ENCODE measurements around the gene CMAS. TPM values are rescaled to one million over a fixed set of nuclear protein-coding genes. Genes with fewer than 3 reads are reported as not detected.
A peak's percentile ranks its signal among the peaks of the same experiment; 100 is the strongest.

Gene CMAS
- total RNA-seq, 2 experiments from 2014 or later = 37.5 to 39.3 TPM

GRCh38 chr12:22100958-22101748 is 55.1 kb downstream of the CMAS start:
- ChIA-PET POLR2A (interaction anchor here (3.1 kb wide), 1 partner anchor 234 kb away, joined by 17 read pairs; no protein-coding TSS in a partner anchor), CTCF (interaction anchor here (0.7 to 2.1 kb wide), 8 partner anchors 19 to 358 kb away, joined by 3 to 13 read pairs (median 4); no protein-coding TSS in a partner anchor)
- Mint-ChIP-seq H3K4me1 (peaks cover 12% of the 10 kb centered on the region), H3K36me3 (ENCODE audit: low read depth) (no peaks in the 10 kb centered on the region), H3K27ac (no peak overlapping the region), H3K27me3 (peaks cover 4% of the 10 kb centered on the region), H3K9me3 (no peaks in the 10 kb centered on the region), H3K4me3 (no peak overlapping the region)
- DNase-seq = peak; percentile 44

- ChIA-PET POLR2A (interaction anchor here (3.1 kb wide), 1 partner anchor 234 kb away, joined by 17 read pairs; no protein-coding TSS in a partner anchor), CTCF (interaction anchor here (1.3 to 2.1 kb wide), 4 partner anchors 21 to 342 kb away, joined by 4 to 13 read pairs (median 6); no protein-coding TSS in a partner anchor)
- no peak for DNase-seq
- Mint-ChIP-seq H3K36me3 (ENCODE audit: low read depth) (no peaks in the 10 kb centered on the region), H3K9me3 (no peaks in the 10 kb centered on the region), H3K27me3 (peaks cover 4% of the 10 kb centered on the region), H3K27ac (no peak overlapping the region), H3K4me1 (peaks cover 12% of the 10 kb centered on the region), H3K4me3 (no peak overlapping the region)
Measured at GRCh38 chr12:22101749-22102243, 55.8 kb downstream of the CMAS start.

GRCh38 chr12:22103418-22103817 is 57.4 kb downstream of the CMAS start:
- H3K27me3 Mint-ChIP-seq = no peaks in the 10 kb centered on the region
- H3K9me3 Mint-ChIP-seq = peaks cover 4% of the 10 kb centered on the region
- CTCF ChIA-PET = no interaction called here
- no peak for DNase-seq
- no peak overlapping the region for H3K4me3 Mint-ChIP-seq
- no peak overlapping the region for H3K27ac Mint-ChIP-seq
- H3K36me3 Mint-ChIP-seq (ENCODE audit: low read depth) = no peaks in the 10 kb centered on the region
- POLR2A ChIA-PET = interaction anchor here (3.1 kb wide), 1 partner anchor 232 kb away, joined by 17 read pairs; no protein-coding TSS in a partner anchor
- H3K4me1 Mint-ChIP-seq = peaks cover 12% of the 10 kb centered on the region

- H3K27me3 Mint-ChIP-seq = no peaks in the 10 kb centered on the region
- peaks cover 30% of the 10 kb centered on the region for H3K4me1 Mint-ChIP-seq
- H3K27ac Mint-ChIP-seq = no peak overlapping the region
- CTCF ChIA-PET = no interaction called here
- H3K4me3 Mint-ChIP-seq = no peak overlapping the region
- POLR2A ChIA-PET = no interaction called here
- peaks cover 8% of the 10 kb centered on the region for H3K9me3 Mint-ChIP-seq
- no peak for DNase-seq
- no peaks in the 10 kb centered on the region for H3K36me3 Mint-ChIP-seq (ENCODE audit: low read depth)
Measured at GRCh38 chr12:22105542-22105941, 59.5 kb downstream of the CMAS start.

GRCh38 chr12:22110176-22110575 is 64.2 kb downstream of the CMAS start:
- Mint-ChIP-seq H3K4me1 (peaks cover 18% of the 10 kb centered on the region), H3K36me3 (ENCODE audit: low read depth) (no peaks in the 10 kb centered on the region), H3K4me3 (no peak overlapping the region), H3K27me3 (no peaks in the 10 kb centered on the region), H3K9me3 (peaks cover 8% of the 10 kb centered on the region), H3K27ac (no peak overlapping the region)
- CTCF ChIA-PET = no interaction called here
- POLR2A ChIA-PET = interaction anchor here (1.0 kb wide), 1 partner anchor 225 kb away, joined by 3 read pairs; no protein-coding TSS in a partner anchor
- no peak for DNase-seq

Other genes starting within 250 kb of the CMAS start
- not detected for gene ABCC9, start 104.8 kb upstream of the CMAS start, total RNA-seq

Measured in activated CD4-positive, alpha-beta memory T cell treated with anti-CD3 and anti-CD28 coated beads, Interleukin-2, amount 10 ng/mL, durations not matched to agents 7 days and 5 days (primary cell).